ENCODE data around the gene TIGD2. TPM values are rescaled to one million over a fixed set of nuclear protein-coding genes. Genes with fewer than 3 reads are reported as not detected.

Gene TIGD2
- total and polyA plus RNA-seq, 2 experiments from 2014 or later, result 2.1 to 6.7 TPM

DNA sequence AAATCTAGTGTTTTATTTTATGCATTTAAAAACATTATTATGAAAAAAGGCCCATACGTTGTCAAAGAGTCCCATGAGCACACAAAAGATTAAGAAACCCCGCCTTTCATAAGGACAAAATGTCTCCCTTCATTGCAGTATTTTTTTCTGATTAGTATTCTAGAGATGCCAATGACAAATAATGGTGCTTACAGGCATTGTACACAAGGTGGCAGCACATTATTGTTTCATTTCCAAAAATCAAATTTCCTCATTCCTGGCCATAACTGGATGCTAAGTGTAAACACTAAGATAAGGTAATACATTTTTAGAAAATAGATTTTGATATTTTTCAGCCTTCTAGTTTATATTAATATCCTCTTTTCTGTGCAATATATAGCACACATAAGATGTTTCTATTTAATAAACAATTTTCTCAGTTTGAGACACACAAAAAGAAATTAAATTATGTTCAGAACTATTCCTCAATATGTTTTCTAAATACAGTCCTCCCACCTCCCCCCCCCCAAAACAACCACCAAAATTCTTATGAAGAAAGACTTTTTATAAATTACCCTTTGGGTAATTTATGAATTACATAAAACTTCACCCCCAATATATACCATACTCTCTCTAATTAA is 47.7 kb downstream of the TIGD2 start:
- ATAC-seq, result no peak

DNA sequence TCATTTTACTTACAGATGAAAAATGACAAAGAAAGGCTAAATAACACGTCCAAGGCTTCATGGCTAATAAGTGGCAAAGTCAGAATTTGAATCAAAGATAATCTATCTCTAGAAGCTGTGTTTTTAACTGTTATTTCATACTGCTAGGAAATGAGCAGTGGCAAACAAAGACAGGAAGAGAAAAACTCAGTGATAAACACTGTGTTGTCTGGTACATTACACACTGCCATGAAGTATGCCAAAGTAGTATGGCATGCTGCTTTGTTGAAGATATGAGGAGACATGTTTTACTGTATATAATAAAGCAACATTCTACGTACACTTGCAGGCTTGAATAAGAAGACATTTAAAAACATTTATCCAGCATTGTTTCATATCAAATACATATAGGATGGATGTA is 49.5 kb downstream of the TIGD2 start:
- no peaks in the 10 kb centered on the region for H3K79me2 ChIP-seq (replicated peaks; ENCODE audit: insufficient read depth)
- H3K9me3 Mint-ChIP-seq, result no peaks in the 10 kb centered on the region
- H3K4me1 Mint-ChIP-seq, result peaks cover 6% of the 10 kb centered on the region; the same call in 1 of the 3 replicates
- H3K4me3 ChIP-seq, result no peak overlapping the region
- no peaks in the 10 kb centered on the region for H3K27me3 ChIP-seq (ENCODE audit: insufficient read depth)
- H4K20me1 ChIP-seq (replicated peaks; ENCODE audit: insufficient read depth), result no peaks in the 10 kb centered on the region
- no peaks in the 10 kb centered on the region for H3K9me2 ChIP-seq (ENCODE audit: insufficient read depth)
- H3K27me3 Mint-ChIP-seq (ENCODE audit: insufficient read depth, low read depth, poor library complexity), result no peaks in the 10 kb centered on the region
- H3F3A ChIP-seq (replicated peaks; ENCODE audit: low read depth), result no peaks in the 10 kb centered on the region
- no peak overlapping the region for H2AFZ ChIP-seq
- DNase-seq (ENCODE audit: low spot score), result no peak
- H3K4me1 ChIP-seq (ENCODE audit: insufficient read depth), result no peaks in the 10 kb centered on the region
- H3K27ac ChIP-seq (ENCODE audit: low read depth), result no peak overlapping the region
- H3K36me3 Mint-ChIP-seq (ENCODE audit: low read depth), result no peaks in the 10 kb centered on the region
- H3K27ac Mint-ChIP-seq, result no peak overlapping the region
- H3K4me2 ChIP-seq, result no peak overlapping the region
- no peaks in the 10 kb centered on the region for H3K36me3 ChIP-seq (ENCODE audit: insufficient read depth)
- ATAC-seq, result no peak
- no peak overlapping the region for H3K4me3 Mint-ChIP-seq
- no peak for TF ChIP-seq REST (IDR thresholded peaks at IDR 0.05; ENCODE audit: unreplicated experiment)
- TF ChIP-seq EZH2phosphoT487 (IDR thresholded peaks at IDR 0.05; ENCODE audit: unreplicated experiment), result no peak
- no peak for TF ChIP-seq ETS1 (IDR thresholded peaks at IDR 0.05)

More for the DNA sequence above, 47.7 kb downstream of the TIGD2 start:
- Histone ChIP-seq H3K9me2 (ENCODE audit: insufficient read depth) (no peaks in the 10 kb centered on the region), H3K79me2 (replicated peaks; ENCODE audit: insufficient read depth) (no peaks in the 10 kb centered on the region), H4K20me1 (replicated peaks; ENCODE audit: insufficient read depth) (no peaks in the 10 kb centered on the region), H3K27me3 (ENCODE audit: insufficient read depth) (no peaks in the 10 kb centered on the region), H3K4me1 (ENCODE audit: insufficient read depth) (no peaks in the 10 kb centered on the region), H3F3A (replicated peaks; ENCODE audit: low read depth) (no peaks in the 10 kb centered on the region), H3K4me2 (no peak overlapping the region), H3K4me3 (no peak overlapping the region), H2AFZ (no peak overlapping the region), H3K36me3 (ENCODE audit: insufficient read depth) (no peaks in the 10 kb centered on the region), H3K27ac (ENCODE audit: low read depth) (no peak overlapping the region)
- no peak for TF ChIP-seq EZH2 (IDR thresholded peaks at IDR 0.05; ENCODE audit: low read depth, unreplicated experiment)
- no peak for TF ChIP-seq ZNF114 (CRISPR knock-in tag; IDR thresholded peaks at IDR 0.05)
- peak; percentile 68 to 86 for TF ChIP-seq CTCF (conservative IDR thresholded peaks at IDR 0.05; ENCODE audit: low read depth in 2 of 2)
- TF ChIP-seq ETS1 (IDR thresholded peaks at IDR 0.05), result no peak
- no peak for TF ChIP-seq STAT1 (IDR thresholded peaks at IDR 0.05; ENCODE audit: unreplicated experiment)
- H3K9me3 Mint-ChIP-seq, result no peaks in the 10 kb centered on the region
- no peak overlapping the region for H3K27ac Mint-ChIP-seq
- H3K36me3 Mint-ChIP-seq (ENCODE audit: low read depth), result no peaks in the 10 kb centered on the region
- H3K4me3 Mint-ChIP-seq, result no peak overlapping the region
- H3K4me1 Mint-ChIP-seq, result peaks cover 6% of the 10 kb centered on the region; the same call in 2 of the 3 replicates
- peak; percentile 41 for DNase-seq (ENCODE audit: low spot score)
- H3K27me3 Mint-ChIP-seq (ENCODE audit: insufficient read depth, low read depth, poor library complexity), result no peaks in the 10 kb centered on the region

Measured in GM23338 (cell line).